HepG2 (cell line): ENCODE measurements around the gene RNPS1. TPM values are rescaled to one million over a fixed set of nuclear protein-coding genes. Genes with fewer than 3 reads are reported as not detected.
A peak's percentile ranks its signal among the peaks of the same experiment; 100 is the strongest.

Source experiments
- AGO1 ChIP-seq: fragments of 200-400 bp; formaldehyde crosslinking; IDR thresholded peaks from 2 replicates; pipeline ENCODE4 v1.6.1; 2017; ENCODE audit warnings: mild to moderate bottlenecking, low read depth, low read length, moderate library complexity; ENCODE audit not compliant: poor library complexity, severe bottlenecking
- AGO2 ChIP-seq: fragments of 200-400 bp; formaldehyde crosslinking; optimal IDR thresholded peaks from 2 replicates; pipeline ENCODE3; 2017; ENCODE audit warnings: mild to moderate bottlenecking, low read depth, low read length, moderate library complexity
- HDAC2 ChIP-seq: sonication (generic); formaldehyde crosslinking; IDR thresholded peaks from 2 replicates; pipeline ENCODE4 v1.4.0; 2020; ENCODE audit warnings: missing genetic modification reagents
- PAX8 ChIP-seq: sonication (generic); formaldehyde crosslinking; IDR thresholded peaks from 2 replicates; pipeline ENCODE4 v1.8.0; 2022; ENCODE audit warnings: mild to moderate bottlenecking, missing genetic modification reagents, borderline replicate concordance
- POLR2G ChIP-seq: fragments of 200-400 bp; formaldehyde crosslinking; IDR thresholded peaks from 2 replicates; pipeline ENCODE4 v1.6.1; 2018; ENCODE audit warnings: mild to moderate bottlenecking, low read depth, low read length, moderate library complexity
- RBM22 ChIP-seq: fragments of 200-400 bp; formaldehyde crosslinking; optimal IDR thresholded peaks from 2 replicates; pipeline ENCODE3; 2017; ENCODE audit warnings: mild to moderate bottlenecking, low read length, moderate library complexity
- SP4 ChIP-seq: sonication (generic); formaldehyde crosslinking; IDR thresholded peaks from 2 replicates; pipeline ENCODE4 v1.8.1; 2023; ENCODE audit warnings: mild to moderate bottlenecking, missing genetic modification reagents
- TOPORS ChIP-seq: sonication (generic); formaldehyde crosslinking; IDR thresholded peaks from 2 replicates; pipeline ENCODE4 v1.8.0; 2023; ENCODE audit warnings: mild to moderate bottlenecking, missing genetic modification reagents
- ZBTB25 ChIP-seq: IDR thresholded peaks from 2 replicates; pipeline ENCODE4 v1.6.1; 2018; ENCODE audit warnings: missing genetic modification reagents
- ZBTB39 ChIP-seq: sonication (generic); formaldehyde crosslinking; IDR thresholded peaks from 2 replicates; pipeline ENCODE4 v1.5.0; 2020; ENCODE audit warnings: missing genetic modification reagents
- ZNF282 ChIP-seq: fragments of 450-650 bp; IDR thresholded peaks from 2 replicates; pipeline ENCODE4 v1.6.1; 2018; ENCODE audit not compliant: partially characterized antibody
- ZNF737 ChIP-seq: sonication (generic); formaldehyde crosslinking; IDR thresholded peaks from 2 replicates; pipeline ENCODE4 v1.5.0; 2020; ENCODE audit warnings: missing genetic modification reagents, mild to moderate bottlenecking, borderline replicate concordance
- polyA plus RNA-seq, 8 experiments: library from polyadenylated mRNA; depleted of rRNA in 3 of 8; stranded (reverse) in 7 of 8; unstranded in 1 of 8; fragments of >200 nt; fragmentation: Illumina TruSeq in 4 of 8; extraction: Trizol in 4 of 8; gene quantifications; 2 replicates each; pipeline versions ENCODE4 v1.2.1 to v1.2.3, GENCODE V29; 2011 to 2016; ENCODE audit warnings: low read depth in 4 of 8, missing spikeins in 1 of 8, mixed read lengths in 1 of 8; ENCODE audit not compliant: insufficient read depth in 1 of 8
- total RNA-seq, 5 experiments: library from RNA; depleted of rRNA; stranded (reverse); fragments of >200 nt; fragmentation: Illumina TruSeq; extraction: Trizol; gene quantifications; 2 replicates each; pipeline ENCODE4 v1.2.3, GENCODE V29; 2016; ENCODE audit warnings: low read depth in 1 of 5

Gene RNPS1
- total and polyA plus RNA-seq, 2 of the 13 experiments (the other 11 are each of a cell fraction or from before 2014, with no cell fraction given) = 126 to 133 TPM

GRCh38 chr16:2238838-2239675 lies 28.9 kb downstream of the RNPS1 start (continued):
- TF ChIP-seq PAX8 (CRISPR knock-in tag) (no peak), HDAC2 (no peak), TOPORS (CRISPR knock-in tag) (0 out of 2 replicates have a peak, but pooled peaks have one; percentile 51), ZNF282 (no peak), ZBTB25 (CRISPR knock-in tag) (no peak), SP4 (CRISPR knock-in tag) (no peak), POLR2G (peak; percentile 68), ZNF737 (CRISPR knock-in tag) (no peak), RBM22 (peak; percentile 19), AGO1 (peak; percentile 27), AGO2 (peak; percentile 72), ZBTB39 (CRISPR knock-in tag) (no peak)
